Measurements from ENCODE around the gene WDR54. TPM values are rescaled to one million over a fixed set of nuclear protein-coding genes. Genes with fewer than 3 reads are reported as not detected.
A peak's percentile ranks its signal among the peaks of the same experiment; 100 is the strongest.

WDR54 gene
- total RNA-seq, 1 experiment from 2014 or later: 41.0 TPM

- H3F3A ChIP-seq (ENCODE audit: low read length, unreplicated experiment): peaks cover 10% of the 10 kb centered on the region
- peaks cover 13% of the 10 kb centered on the region for H3K36me3 ChIP-seq (ENCODE audit: low read depth, low read length)
- H3K4me2 ChIP-seq (ENCODE audit: low read length): no peak overlapping the region
- H3K79me2 ChIP-seq (ENCODE audit: low read length): peaks cover 17% of the 10 kb centered on the region
- no peak overlapping the region for H3K4me3 ChIP-seq (ENCODE audit: low read length)
- POLR2A ChIA-PET (ENCODE audit: unreplicated experiment): no interaction called here
- BruUV-seq (replicated peaks): no TSS peak
- TF ChIP-seq EZH2phosphoT487 (IDR thresholded peaks at IDR 0.05; ENCODE audit: borderline replicate concordance, low read length): no peak
- TF ChIP-seq CTCF (conservative IDR thresholded peaks at IDR 0.05; ENCODE audit: low read depth, low read length): peak; percentile 51
- H3K9me2 ChIP-seq (replicated peaks; ENCODE audit: low read length): no peaks in the 10 kb centered on the region
- no peaks in the 10 kb centered on the region for H3K9me3 ChIP-seq (ENCODE audit: low read length)
- H4K20me1 ChIP-seq (ENCODE audit: low read length): no peaks in the 10 kb centered on the region
- H3K27me3 ChIP-seq (ENCODE audit: low read length): no peaks in the 10 kb centered on the region
- intact Hi-C loops (cut with micrococcal nuclease): no loop called here
- CTCF ChIA-PET: no interaction called here
- no peak overlapping the region for H3K9ac ChIP-seq (ENCODE audit: low read length)
- no peak overlapping the region for H2AFZ ChIP-seq (ENCODE audit: low read length)
- DNase-seq (no peak), ATAC-seq (no peak)
- no peak overlapping the region for H3K27ac ChIP-seq (ENCODE audit: low read length)
- H3K4me1 ChIP-seq (ENCODE audit: insufficient read depth, low read length): peaks cover 14% of the 10 kb centered on the region
These were observed 53.4 kb downstream of the WDR54 start for GRCh38 chr2:74474899-74475298.

Other genes with a start within 250 kb of the WDR54 start
- 51.6 and 69.8 TPM in 2 replicates for gene MOB1A, start 242.9 kb upstream of the WDR54 start, total RNA-seq (2014; rRNA removed)
- 115 and 118 TPM in 2 replicates for gene MTHFD2, start 223.1 kb upstream of the WDR54 start, total RNA-seq (2014; rRNA removed)
- gene SLC4A5, start 78.3 kb upstream of the WDR54 start, total RNA-seq (2014; rRNA removed): 0.40 and 2.4 TPM in 2 replicates
- 67.8 and 91.0 TPM in 2 replicates for gene DCTN1, start 41.4 kb upstream of the WDR54 start, total RNA-seq (2014; rRNA removed)
- 1.6 and 2.4 TPM in 2 replicates for gene C2orf81, start 111 bp upstream of the WDR54 start, total RNA-seq (2014; rRNA removed)
- gene RTKN, start 20.2 kb downstream of the WDR54 start, total RNA-seq (2014; rRNA removed): 90.5 and 138 TPM in 2 replicates
- gene INO80B, start 33.4 kb downstream of the WDR54 start, total RNA-seq (2014; rRNA removed): 26.2 and 34.6 TPM in 2 replicates
- gene WBP1, start 36.7 kb downstream of the WDR54 start, total RNA-seq (2014; rRNA removed): 57.5 and 64.4 TPM in 2 replicates
- gene MOGS, start 43.7 kb downstream of the WDR54 start, total RNA-seq (2014; rRNA removed): 60.6 and 70.1 TPM in 2 replicates
- 86.9 and 102 TPM in 2 replicates for gene MRPL53, start 51.0 kb downstream of the WDR54 start, total RNA-seq (2014; rRNA removed)
- 14.7 and 21.1 TPM in 2 replicates for gene CCDC142, start 61.3 kb downstream of the WDR54 start, total RNA-seq (2014; rRNA removed)
- 21.1 and 21.4 TPM in 2 replicates for gene TTC31, start 61.4 kb downstream of the WDR54 start, total RNA-seq (2014; rRNA removed)
- gene LBX2, start 77.9 kb downstream of the WDR54 start, total RNA-seq (2014; rRNA removed): not detected in 2 replicates
- 31.2 and 35.7 TPM in 2 replicates for gene PCGF1, start 86.0 kb downstream of the WDR54 start, total RNA-seq (2014; rRNA removed)
- 3.1 and 3.4 TPM in 2 replicates for gene TLX2, start 92.7 kb downstream of the WDR54 start, total RNA-seq (2014; rRNA removed)
- 0.07 and 0.63 TPM in 2 replicates for gene DQX1, start 104.5 kb downstream of the WDR54 start, total RNA-seq (2014; rRNA removed)
- gene AUP1, start 108.0 kb downstream of the WDR54 start, total RNA-seq (2014; rRNA removed): 218 and 233 TPM in 2 replicates
- 71.8 and 77.5 TPM in 2 replicates for gene HTRA2, start 108.2 kb downstream of the WDR54 start, total RNA-seq (2014; rRNA removed)
- gene LOXL3, start 132.2 kb downstream of the WDR54 start, total RNA-seq (2014; rRNA removed): 5.8 and 12.4 TPM in 2 replicates
- gene DOK1, start 133.0 kb downstream of the WDR54 start, total RNA-seq (2014; rRNA removed): 4.7 and 6.0 TPM in 2 replicates
- not detected in 2 replicates for gene M1AP, start 226.6 kb downstream of the WDR54 start, total RNA-seq (2014; rRNA removed)
- 7.6 and 13.9 TPM in 2 replicates for gene SEMA4F, start 232.5 kb downstream of the WDR54 start, total RNA-seq (2014; rRNA removed)